Activated T-cell treated with anti-CD3 and anti-CD28 coated beads, Interleukin-2, amount 50 U/mL, for 4 hours (primary cell): Measurements from ENCODE around the gene METAP1. TPM values are rescaled to one million over a fixed set of nuclear protein-coding genes. Genes with fewer than 3 reads are reported as not detected.
"Not testable (repeated sequence)": the region's sequence is repeated elsewhere in the genome, so short reads cannot be mapped to it uniquely, and the experiment has no call there.

Source experiments
- ATAC-seq, 2 donors: fragments of 200-7000 bp; cut with Tn5 transposase; one replicate each; pipeline ENCODE4 v1.10.0; 2021
- DNase-seq: peaks from one replicate; pipeline ENCODE4 v3.0.0-alpha.2; 2020
- H3K27me3 Mint-ChIP-seq: one replicate; pipeline ENCODE4 v1.8.0; 2021; ENCODE audit warnings: low read depth, mixed read lengths
- H3K36me3 Mint-ChIP-seq: one replicate; pipeline ENCODE4 v1.8.0; 2022; ENCODE audit warnings: mixed read lengths; ENCODE audit not compliant: insufficient read depth
- H3K4me1 Mint-ChIP-seq: one replicate; pipeline ENCODE4 v1.8.0; 2021; ENCODE audit warnings: low read depth, mixed read lengths
- H3K4me3 Mint-ChIP-seq: one replicate; pipeline ENCODE4 v1.8.0; 2021; ENCODE audit warnings: mild to moderate bottlenecking, moderate library complexity, mixed read lengths
- H3K9me3 Mint-ChIP-seq: one replicate; pipeline ENCODE4 v1.8.0; 2021; ENCODE audit warnings: mixed read lengths
- total RNA-seq, 3 donors: library from RNA; stranded (reverse); gene quantifications; one replicate each; pipeline ENCODE4 v1.2.1, GENCODE V29; 2021

METAP1 gene
- total RNA-seq, 3 donors from 2014 or later, result 60.5 to 70.9 (median 69.9) TPM

- H3K4me1 Mint-ChIP-seq, result peaks cover 19% of the 10 kb centered on the region
- no peaks in the 10 kb centered on the region for H3K27me3 Mint-ChIP-seq
- H3K36me3 Mint-ChIP-seq, result peaks cover 38% of the 10 kb centered on the region
- ATAC-seq (no peak), DNase-seq (no peak)
- H3K4me3 Mint-ChIP-seq, result no peak overlapping the region
- no peaks in the 10 kb centered on the region for H3K9me3 Mint-ChIP-seq
Measured at GRCh38 chr4:99058228-99058627, 62.7 kb downstream of the METAP1 start.

GRCh38 chr4:99059550-99059949 is 64.0 kb downstream of the METAP1 start:
- ATAC-seq (no peak), DNase-seq (no peak)
- Mint-ChIP-seq H3K27me3 (no peaks in the 10 kb centered on the region), H3K36me3 (peaks cover 38% of the 10 kb centered on the region), H3K4me1 (peaks cover 13% of the 10 kb centered on the region), H3K4me3 (no peak overlapping the region), H3K9me3 (no peaks in the 10 kb centered on the region)

GRCh38 chr4:99061048-99061700 is 65.7 kb downstream of the METAP1 start:
- Mint-ChIP-seq H3K36me3 (peaks cover 41% of the 10 kb centered on the region), H3K9me3 (no peaks in the 10 kb centered on the region), H3K27me3 (no peaks in the 10 kb centered on the region), H3K4me3 (no peak overlapping the region), H3K4me1 (peaks cover 1% of the 10 kb centered on the region)
- no peak for ATAC-seq
- no peak for DNase-seq

- no peak for ATAC-seq
- H3K9me3 Mint-ChIP-seq, result no peaks in the 10 kb centered on the region
- H3K27me3 Mint-ChIP-seq, result no peaks in the 10 kb centered on the region
- no peaks in the 10 kb centered on the region for H3K4me1 Mint-ChIP-seq
- H3K4me3 Mint-ChIP-seq, result no peak overlapping the region
- DNase-seq, result no peak
- H3K36me3 Mint-ChIP-seq, result peaks cover 43% of the 10 kb centered on the region
Measured at GRCh38 chr4:99062120-99062519, 66.6 kb downstream of the METAP1 start.

GRCh38 chr4:99065521-99065920 is 70.0 kb downstream of the METAP1 start:
- H3K4me3 Mint-ChIP-seq, H3K27me3 Mint-ChIP-seq, ATAC-seq, DNase-seq, H3K4me1 Mint-ChIP-seq, H3K9me3 Mint-ChIP-seq: not testable (repeated sequence)
- H3K36me3 Mint-ChIP-seq, result peaks cover 39% of the 10 kb centered on the region

GRCh38 chr4:99067617-99068016 is 72.1 kb downstream of the METAP1 start:
- no peak for ATAC-seq
- no peaks in the 10 kb centered on the region for H3K4me1 Mint-ChIP-seq
- H3K27me3 Mint-ChIP-seq, result no peaks in the 10 kb centered on the region

GRCh38 chr4:99071159-99071558 is 75.6 kb downstream of the METAP1 start:
- Mint-ChIP-seq H3K27me3 (no peaks in the 10 kb centered on the region), H3K36me3 (peaks cover 38% of the 10 kb centered on the region), H3K9me3 (no peaks in the 10 kb centered on the region), H3K4me1 (peaks cover 2% of the 10 kb centered on the region), H3K4me3 (no peak overlapping the region)
- ATAC-seq (no peak), DNase-seq (no peak)

More at GRCh38 chr4:99067617-99068016, 72.1 kb downstream of the METAP1 start:
- no peak overlapping the region for H3K4me3 Mint-ChIP-seq
- H3K9me3 Mint-ChIP-seq, result no peaks in the 10 kb centered on the region
- peaks cover 33% of the 10 kb centered on the region for H3K36me3 Mint-ChIP-seq
- DNase-seq, result no peak

- no peak for DNase-seq
- Mint-ChIP-seq H3K27me3 (no peaks in the 10 kb centered on the region), H3K4me3 (no peak overlapping the region), H3K4me1 (peaks cover 2% of the 10 kb centered on the region), H3K36me3 (peaks cover 39% of the 10 kb centered on the region), H3K9me3 (no peaks in the 10 kb centered on the region)
- ATAC-seq, result no peak
Measured at GRCh38 chr4:99074816-99075215, 79.3 kb downstream of the METAP1 start.

- Mint-ChIP-seq H3K9me3 (no peaks in the 10 kb centered on the region), H3K4me3 (no peak overlapping the region), H3K27me3 (no peaks in the 10 kb centered on the region), H3K4me1 (peaks cover 3% of the 10 kb centered on the region), H3K36me3 (peaks cover 43% of the 10 kb centered on the region)
- no peak for DNase-seq
- ATAC-seq, result no peak
Measured at GRCh38 chr4:99076292-99076976, 80.9 kb downstream of the METAP1 start.

- DNase-seq, result no peak
- Mint-ChIP-seq H3K27me3 (no peaks in the 10 kb centered on the region), H3K36me3 (peaks cover 44% of the 10 kb centered on the region), H3K4me3 (no peak overlapping the region), H3K4me1 (peaks cover 5% of the 10 kb centered on the region), H3K9me3 (no peaks in the 10 kb centered on the region)
- ATAC-seq, result no peak
Measured at GRCh38 chr4:99077177-99077576, 81.7 kb downstream of the METAP1 start.

GRCh38 chr4:99078336-99078735 is 82.8 kb downstream of the METAP1 start:
- H3K27me3 Mint-ChIP-seq, result no peaks in the 10 kb centered on the region
- DNase-seq, result no peak
- H3K4me3 Mint-ChIP-seq, result no peak overlapping the region
- H3K9me3 Mint-ChIP-seq, result no peaks in the 10 kb centered on the region
- ATAC-seq, result no peak
- H3K4me1 Mint-ChIP-seq, result peaks cover 5% of the 10 kb centered on the region
- peaks cover 38% of the 10 kb centered on the region for H3K36me3 Mint-ChIP-seq

- Mint-ChIP-seq H3K9me3 (no peaks in the 10 kb centered on the region), H3K4me1 (peaks cover 4% of the 10 kb centered on the region), H3K36me3 (peaks cover 39% of the 10 kb centered on the region), H3K27me3 (no peaks in the 10 kb centered on the region), H3K4me3 (no peak overlapping the region)
- ATAC-seq, result no peak
- no peak for DNase-seq
Measured at GRCh38 chr4:99078931-99079624, 83.6 kb downstream of the METAP1 start.

GRCh38 chr4:99079625-99080295 is 84.2 kb downstream of the METAP1 start:
- H3K4me3 Mint-ChIP-seq, result no peak overlapping the region
- no peaks in the 10 kb centered on the region for H3K9me3 Mint-ChIP-seq
- DNase-seq, result no peak
- peaks cover 35% of the 10 kb centered on the region for H3K36me3 Mint-ChIP-seq
- peaks cover 4% of the 10 kb centered on the region for H3K4me1 Mint-ChIP-seq
- ATAC-seq, result no peak
- H3K27me3 Mint-ChIP-seq, result no peaks in the 10 kb centered on the region

GRCh38 chr4:99080869-99081268 is 85.3 kb downstream of the METAP1 start:
- DNase-seq, H3K4me3 Mint-ChIP-seq, ATAC-seq, H3K27me3 Mint-ChIP-seq, H3K9me3 Mint-ChIP-seq: not testable (repeated sequence)
- Mint-ChIP-seq H3K4me1 (peaks cover 11% of the 10 kb centered on the region), H3K36me3 (peaks cover 36% of the 10 kb centered on the region)
